Measurements from ENCODE around the gene CSPG4. TPM values are rescaled to one million over a fixed set of nuclear protein-coding genes. Genes with fewer than 3 reads are reported as not detected.
"Not testable (repeated sequence)": the region's sequence is repeated elsewhere in the genome, so short reads cannot be mapped to it uniquely, and the experiment has no call there.

Gene CSPG4
- polyA plus RNA-seq, 1 experiment = 5.8 TPM

DNA sequence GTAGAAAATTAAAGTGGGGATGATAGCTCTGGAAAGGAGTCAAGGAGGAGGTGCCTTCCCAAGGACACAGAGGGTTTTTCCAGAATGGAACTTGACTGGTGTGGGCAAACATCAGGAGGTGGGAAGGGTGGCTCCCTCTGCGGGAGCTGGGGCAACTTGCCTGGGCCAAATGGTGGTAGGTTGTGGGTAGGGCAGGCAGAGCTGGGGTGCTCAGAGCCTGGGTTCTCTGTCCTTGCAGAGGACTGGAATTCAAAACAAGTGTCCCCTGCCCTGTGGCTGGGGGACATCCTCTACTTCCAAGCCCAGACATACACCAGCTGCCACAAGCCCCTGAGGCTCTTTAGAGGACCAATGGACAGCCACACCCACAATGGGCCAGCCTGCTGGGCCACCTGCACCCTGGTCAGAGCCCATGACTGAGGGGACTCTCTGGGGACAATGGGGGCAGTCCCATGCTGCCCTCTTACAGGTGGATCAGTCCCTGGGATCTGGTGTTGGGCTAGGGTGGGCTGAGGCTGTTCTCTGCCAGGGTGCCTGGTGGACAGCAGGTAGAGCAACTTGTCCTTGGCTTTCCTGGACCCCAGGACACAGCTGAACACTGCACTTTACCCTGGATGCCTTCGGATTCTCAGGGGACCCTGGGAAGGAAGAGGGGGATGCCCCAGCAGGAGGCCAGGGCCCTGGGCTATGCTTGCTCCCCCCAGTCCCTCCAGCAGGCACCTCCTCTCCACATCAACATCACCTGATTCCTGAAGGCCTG is 38.6 kb upstream of the CSPG4 start:
- no peak overlapping the region for H3K27ac ChIP-seq (ENCODE audit: low read depth, low read length)
- H3K4me3 ChIP-seq (ENCODE audit: low read depth, low read length) = no peak overlapping the region
- ChIA-PET POLR2A (no interaction called here), CTCF (no interaction called here)
- DNase-seq (ENCODE audit: low read depth, low spot score) = no peak
- no peaks in the 10 kb centered on the region for H3K9me3 ChIP-seq (ENCODE audit: control insufficient read depth, insufficient read depth, low read length)
- TF ChIP-seq, protein P1, sequence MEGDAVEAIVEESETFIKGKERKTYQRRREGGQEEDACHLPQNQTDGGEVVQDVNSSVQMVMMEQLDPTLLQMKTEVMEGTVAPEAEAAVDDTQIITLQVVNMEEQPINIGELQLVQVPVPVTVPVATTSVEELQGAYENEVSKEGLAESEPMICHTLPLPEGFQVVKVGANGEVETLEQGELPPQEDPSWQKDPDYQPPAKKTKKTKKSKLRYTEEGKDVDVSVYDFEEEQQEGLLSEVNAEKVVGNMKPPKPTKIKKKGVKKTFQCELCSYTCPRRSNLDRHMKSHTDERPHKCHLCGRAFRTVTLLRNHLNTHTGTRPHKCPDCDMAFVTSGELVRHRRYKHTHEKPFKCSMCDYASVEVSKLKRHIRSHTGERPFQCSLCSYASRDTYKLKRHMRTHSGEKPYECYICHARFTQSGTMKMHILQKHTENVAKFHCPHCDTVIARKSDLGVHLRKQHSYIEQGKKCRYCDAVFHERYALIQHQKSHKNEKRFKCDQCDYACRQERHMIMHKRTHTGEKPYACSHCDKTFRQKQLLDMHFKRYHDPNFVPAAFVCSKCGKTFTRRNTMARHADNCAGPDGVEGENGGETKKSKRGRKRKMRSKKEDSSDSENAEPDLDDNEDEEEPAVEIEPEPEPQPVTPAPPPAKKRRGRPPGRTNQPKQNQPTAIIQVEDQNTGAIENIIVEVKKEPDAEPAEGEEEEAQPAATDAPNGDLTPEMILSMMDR (IDR thresholded peaks at IDR 0.05; ENCODE audit: low read depth, low read length) = no peak
- H3K27me3 ChIP-seq (ENCODE audit: control insufficient read depth, insufficient read depth, low read length) = peaks cover 5% of the 10 kb centered on the region

DNA sequence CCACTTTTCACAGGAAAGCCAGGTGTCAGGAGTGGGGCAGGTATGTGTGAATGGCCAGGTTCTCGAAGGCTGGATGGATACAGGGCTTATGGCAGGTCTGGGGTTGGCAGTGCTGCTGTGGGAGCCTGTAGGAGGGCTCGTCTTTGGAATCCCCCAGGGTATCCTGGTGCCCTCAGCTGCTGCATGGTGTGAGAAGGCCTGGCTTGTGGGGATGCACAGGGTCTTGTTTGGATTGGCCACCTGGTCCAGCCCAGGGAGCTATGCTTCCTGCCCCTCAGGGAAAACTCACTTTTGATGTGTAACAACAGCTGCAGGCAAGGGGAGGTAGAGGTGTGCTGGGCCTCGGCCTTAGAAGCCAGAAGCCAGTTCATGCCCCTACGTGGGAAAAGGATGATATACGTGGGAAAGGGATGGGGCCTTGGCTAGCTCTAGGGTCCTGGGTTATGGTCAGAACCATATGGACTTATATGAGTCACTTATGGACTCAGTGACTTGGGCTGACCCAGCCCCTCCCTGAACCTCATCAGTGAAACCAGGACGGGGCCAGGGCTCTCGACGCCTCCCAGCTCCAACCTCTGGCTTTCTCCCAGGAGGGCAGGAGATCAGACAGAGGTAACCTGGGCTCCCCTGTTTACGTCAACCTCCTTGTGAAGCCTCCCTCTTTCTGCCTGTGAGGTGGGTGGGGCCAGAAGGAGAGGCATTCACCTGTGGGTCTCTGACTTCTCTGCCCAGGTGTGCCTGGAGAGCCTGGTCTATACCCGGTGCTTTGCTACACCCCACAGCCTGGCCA is 37.8 kb upstream of the CSPG4 start:
- no peak overlapping the region for H3K27ac ChIP-seq (ENCODE audit: low read depth, low read length)
- H3K27me3 ChIP-seq (ENCODE audit: control insufficient read depth, insufficient read depth, low read length) = peaks cover 5% of the 10 kb centered on the region
- ChIA-PET POLR2A (no interaction called here), CTCF (no interaction called here)
- H3K4me3 ChIP-seq (ENCODE audit: low read depth, low read length) = no peak overlapping the region
- H3K9me3 ChIP-seq (ENCODE audit: control insufficient read depth, insufficient read depth, low read length) = no peaks in the 10 kb centered on the region
- TF ChIP-seq, protein P1 (IDR thresholded peaks at IDR 0.05; ENCODE audit: low read depth, low read length) = no peak
- DNase-seq (ENCODE audit: low read depth, low spot score) = no peak

DNA sequence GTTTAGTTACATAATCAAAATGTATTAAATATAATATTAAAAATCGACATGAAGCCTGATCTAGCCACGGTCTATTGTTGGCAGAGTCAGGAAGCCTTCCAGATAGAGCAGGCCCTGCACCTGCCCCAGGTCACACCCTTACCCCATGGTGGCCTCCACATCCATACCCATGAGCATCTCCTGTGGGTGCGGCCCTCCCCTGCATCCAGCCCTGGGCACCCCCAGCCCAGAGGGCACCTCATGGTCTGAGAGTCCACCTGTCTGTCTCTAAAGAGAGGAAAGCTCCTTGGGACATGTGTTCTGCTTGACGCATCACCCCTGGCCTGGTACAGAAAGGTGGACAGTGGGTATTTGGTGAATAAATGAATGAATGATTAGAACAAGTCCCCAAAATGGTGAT is 37.2 kb upstream of the CSPG4 start:
- Histone ChIP-seq H3K27ac (ENCODE audit: low read depth, low read length) (no peak overlapping the region), H3K27me3 (ENCODE audit: control insufficient read depth, insufficient read depth, low read length) (peaks cover 5% of the 10 kb centered on the region), H3K4me3 (ENCODE audit: low read depth, low read length) (no peak overlapping the region), H3K9me3 (ENCODE audit: control insufficient read depth, insufficient read depth, low read length) (no peaks in the 10 kb centered on the region)
- DNase-seq (ENCODE audit: low read depth, low spot score) = no peak
- TF ChIP-seq, protein P1 (IDR thresholded peaks at IDR 0.05; ENCODE audit: low read depth, low read length) = no peak
- ChIA-PET CTCF (no interaction called here), POLR2A (no interaction called here)

DNA sequence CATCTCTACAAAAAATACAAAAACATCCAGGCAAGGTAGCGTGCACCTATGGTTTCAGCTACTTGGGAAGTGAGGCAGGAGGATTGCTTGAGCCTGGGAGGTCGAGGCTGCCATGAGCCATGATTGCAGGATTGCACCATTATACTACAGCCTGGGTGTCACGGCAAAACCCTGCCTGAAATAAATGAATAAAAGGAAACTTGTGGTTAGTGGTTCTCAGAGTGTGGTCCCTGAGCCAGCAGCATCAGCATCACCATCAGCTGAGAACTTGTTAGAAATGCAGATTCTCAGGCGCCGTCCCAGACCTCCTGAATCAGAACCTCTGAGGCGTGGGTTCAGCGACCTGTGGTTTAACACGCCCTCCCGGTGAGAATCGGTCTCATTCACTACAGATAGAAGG is 36.2 kb upstream of the CSPG4 start:
- DNase-seq (ENCODE audit: low read depth, low spot score); H3K4me3 ChIP-seq (ENCODE audit: low read depth, low read length); H3K27ac ChIP-seq (ENCODE audit: low read depth, low read length); H3K9me3 ChIP-seq (ENCODE audit: control insufficient read depth, insufficient read depth, low read length); POLR2A ChIA-PET; H3K27me3 ChIP-seq (ENCODE audit: control insufficient read depth, insufficient read depth, low read length); CTCF ChIA-PET: not testable (repeated sequence)

DNA sequence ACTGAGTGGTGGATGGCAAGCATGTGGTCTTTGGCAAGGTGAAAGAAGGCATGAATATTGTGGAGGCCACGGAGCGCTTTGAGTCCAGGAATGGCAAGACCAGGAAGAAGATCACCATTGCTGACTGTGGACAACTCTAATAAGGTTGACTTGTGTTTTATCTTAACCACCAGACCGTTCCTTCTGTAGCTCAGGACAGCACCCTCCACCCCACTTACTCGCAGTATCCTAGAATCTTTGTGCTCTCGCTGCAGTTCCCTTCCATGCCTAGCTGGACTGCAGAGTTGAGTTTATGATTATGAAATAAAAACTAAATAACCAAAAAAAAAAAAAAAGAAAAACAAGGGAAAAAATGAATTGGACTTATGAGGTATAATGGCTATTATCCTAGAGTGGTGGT is 34.5 kb upstream of the CSPG4 start:
- POLR2A ChIA-PET; H3K27ac ChIP-seq (ENCODE audit: low read depth, low read length); H3K4me3 ChIP-seq (ENCODE audit: low read depth, low read length); H3K9me3 ChIP-seq (ENCODE audit: control insufficient read depth, insufficient read depth, low read length); H3K27me3 ChIP-seq (ENCODE audit: control insufficient read depth, insufficient read depth, low read length); DNase-seq (ENCODE audit: low read depth, low spot score): not testable (repeated sequence)
- CTCF ChIA-PET = interaction anchor here (1.4 kb wide), 1 partner anchor 14 kb away, joined by 4 read pairs; no protein-coding TSS in a partner anchor

DNA sequence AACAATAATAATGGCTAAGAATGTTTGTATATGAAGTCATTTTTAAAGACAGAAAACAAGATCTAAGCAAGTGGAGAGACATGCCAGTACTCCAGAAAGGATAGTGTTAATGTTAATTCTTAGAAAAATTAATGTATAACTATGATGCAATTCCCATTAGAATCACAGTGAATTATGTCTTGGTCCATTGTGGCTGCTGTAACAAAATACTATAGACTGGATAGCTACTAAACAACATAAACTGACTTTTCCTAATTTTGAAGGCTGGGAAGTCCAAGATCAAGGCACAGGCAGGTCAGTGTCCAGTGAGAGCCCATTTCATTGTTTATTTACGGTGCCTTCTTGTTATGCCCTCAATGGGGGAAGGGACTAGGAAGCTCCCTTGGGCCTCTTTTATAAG is 32.7 kb upstream of the CSPG4 start:
- Histone ChIP-seq H3K27me3 (ENCODE audit: control insufficient read depth, insufficient read depth, low read length) (peaks cover 2% of the 10 kb centered on the region), H3K9me3 (ENCODE audit: control insufficient read depth, insufficient read depth, low read length) (no peaks in the 10 kb centered on the region), H3K27ac (ENCODE audit: low read depth, low read length) (no peak overlapping the region), H3K4me3 (ENCODE audit: low read depth, low read length) (no peak overlapping the region)
- POLR2A ChIA-PET = no interaction called here
- CTCF ChIA-PET = interaction anchor here (0.7 kb wide), 1 partner anchor 13 kb away, joined by 3 read pairs; no protein-coding TSS in a partner anchor
- no peak for DNase-seq (ENCODE audit: low read depth, low spot score)
- TF ChIP-seq, protein P1 (IDR thresholded peaks at IDR 0.05; ENCODE audit: low read depth, low read length) = no peak

DNA sequence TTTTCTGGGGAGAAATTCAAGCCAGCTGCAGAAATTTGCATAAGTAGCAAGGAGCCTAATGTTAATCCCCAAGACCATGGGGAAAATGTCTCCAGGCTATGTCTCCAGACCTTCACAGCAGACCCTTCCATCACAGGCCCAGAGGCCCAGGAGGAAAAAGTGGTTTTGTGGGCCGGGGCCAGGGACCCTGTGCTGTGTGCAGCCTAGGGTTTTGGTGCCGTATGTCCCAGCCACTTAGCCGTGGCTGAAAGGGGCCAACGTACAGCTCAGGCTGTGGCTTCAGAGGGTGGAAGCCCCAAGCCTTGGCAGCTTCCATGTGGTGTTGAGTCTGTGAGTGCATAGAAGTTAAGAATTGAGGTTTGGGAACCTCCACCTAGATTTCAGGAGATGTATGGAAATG is 29.7 kb upstream of the CSPG4 start:
- CTCF ChIA-PET = not testable (repeated sequence)

More for the DNA sequence above, 29.7 kb upstream of the CSPG4 start:
- H3K27me3 ChIP-seq (ENCODE audit: control insufficient read depth, insufficient read depth, low read length); DNase-seq (ENCODE audit: low read depth, low spot score); H3K4me3 ChIP-seq (ENCODE audit: low read depth, low read length); H3K27ac ChIP-seq (ENCODE audit: low read depth, low read length); H3K9me3 ChIP-seq (ENCODE audit: control insufficient read depth, insufficient read depth, low read length); POLR2A ChIA-PET: not testable (repeated sequence)
